Activated CD4-positive, alpha-beta memory T cell treated with anti-CD3 and anti-CD28 coated beads, Interleukin-2, amount 10 ng/mL, durations not matched to agents 7 days and 5 days (primary cell): ENCODE measurements around the gene SLC13A3. TPM values are rescaled to one million over a fixed set of nuclear protein-coding genes. Genes with fewer than 3 reads are reported as not detected.

Source experiments
- CTCF ChIA-PET: fragments of 350-600 bp; sonication (Branson Sonifier 250); formaldehyde crosslinking; loops from one replicate; lab custom pipeline; 2021; ENCODE audit warnings: antibody characterized with exemption, inconsistent platforms; lab: Charles Lee
- POLR2A ChIA-PET: fragments of 350-600 bp; sonication (Branson Sonifier 250); formaldehyde crosslinking; loops from one replicate; lab custom pipeline; 2021; ENCODE audit warnings: antibody characterized with exemption; lab: Charles Lee
- DNase-seq: peaks from one replicate; pipeline ENCODE4 v3.0.0-alpha.2; 2020
- H3K27ac Mint-ChIP-seq: one replicate; pipeline ENCODE4 v1.8.0; 2021; ENCODE audit warnings: mild to moderate bottlenecking, mixed read lengths
- H3K27me3 Mint-ChIP-seq: one replicate; pipeline ENCODE4 v1.8.0; 2021; ENCODE audit warnings: mixed read lengths
- H3K36me3 Mint-ChIP-seq: one replicate; pipeline ENCODE4 v1.8.0; 2021; ENCODE audit warnings: low read depth, mixed read lengths
- H3K4me1 Mint-ChIP-seq: one replicate; pipeline ENCODE4 v1.8.0; 2021; ENCODE audit warnings: mixed read lengths
- H3K4me3 Mint-ChIP-seq: one replicate; pipeline ENCODE4 v1.8.0; 2021; ENCODE audit warnings: mild to moderate bottlenecking, mixed read lengths
- H3K9me3 Mint-ChIP-seq: one replicate; pipeline ENCODE4 v1.8.0; 2021; ENCODE audit warnings: mixed read lengths
- total RNA-seq, 2 experiments: library from RNA; stranded (reverse); gene quantifications; one replicate each; pipeline ENCODE4 v1.2.3, GENCODE V29; 2021

SLC13A3 gene
- total RNA-seq, 2 experiments from 2014 or later, result not detected

GRCh38 chr20:46644160-46644559 is 7.1 kb downstream of the SLC13A3 start:
- H3K4me3 Mint-ChIP-seq, result no peak overlapping the region
- no peaks in the 10 kb centered on the region for H3K9me3 Mint-ChIP-seq
- H3K27ac Mint-ChIP-seq, result no peak overlapping the region
- POLR2A ChIA-PET, result no interaction called here
- no peaks in the 10 kb centered on the region for H3K4me1 Mint-ChIP-seq
- H3K27me3 Mint-ChIP-seq, result peaks cover 49% of the 10 kb centered on the region
- no peak for DNase-seq
- H3K36me3 Mint-ChIP-seq, result no peaks in the 10 kb centered on the region
- CTCF ChIA-PET, result no interaction called here

- DNase-seq, result no peak
- Mint-ChIP-seq H3K27me3 (peaks cover 43% of the 10 kb centered on the region), H3K4me1 (no peaks in the 10 kb centered on the region), H3K9me3 (no peaks in the 10 kb centered on the region), H3K36me3 (no peaks in the 10 kb centered on the region), H3K4me3 (no peak overlapping the region), H3K27ac (no peak overlapping the region)
- ChIA-PET CTCF (no interaction called here), POLR2A (no interaction called here)
These were observed 8.3 kb downstream of the SLC13A3 start for GRCh38 chr20:46642969-46643343.

GRCh38 chr20:46642265-46642968 is 8.8 kb downstream of the SLC13A3 start:
- POLR2A ChIA-PET, result no interaction called here
- Mint-ChIP-seq H3K4me1 (no peaks in the 10 kb centered on the region), H3K36me3 (no peaks in the 10 kb centered on the region), H3K27ac (no peak overlapping the region), H3K4me3 (no peak overlapping the region), H3K9me3 (no peaks in the 10 kb centered on the region), H3K27me3 (peaks cover 40% of the 10 kb centered on the region)
- DNase-seq, result no peak
- CTCF ChIA-PET, result no interaction called here

- ChIA-PET CTCF (no interaction called here), POLR2A (no interaction called here)
- Mint-ChIP-seq H3K4me3 (no peak overlapping the region), H3K4me1 (no peaks in the 10 kb centered on the region), H3K9me3 (no peaks in the 10 kb centered on the region), H3K27me3 (peaks cover 33% of the 10 kb centered on the region), H3K27ac (no peak overlapping the region), H3K36me3 (no peaks in the 10 kb centered on the region)
- DNase-seq, result no peak
These were observed 9.8 kb downstream of the SLC13A3 start for GRCh38 chr20:46641424-46641823.

- DNase-seq, result no peak
- POLR2A ChIA-PET, result no interaction called here
- H3K36me3 Mint-ChIP-seq, result no peaks in the 10 kb centered on the region
- no peak overlapping the region for H3K27ac Mint-ChIP-seq
- CTCF ChIA-PET, result no interaction called here
- peaks cover 4% of the 10 kb centered on the region for H3K4me1 Mint-ChIP-seq
- peaks cover 29% of the 10 kb centered on the region for H3K27me3 Mint-ChIP-seq
- no peak overlapping the region for H3K4me3 Mint-ChIP-seq
- H3K9me3 Mint-ChIP-seq, result no peaks in the 10 kb centered on the region
These were observed 10.5 kb downstream of the SLC13A3 start for GRCh38 chr20:46640536-46641311.

GRCh38 chr20:46640044-46640443 is 11.2 kb downstream of the SLC13A3 start:
- Mint-ChIP-seq H3K27ac (no peak overlapping the region), H3K4me3 (no peak overlapping the region), H3K27me3 (peaks cover 23% of the 10 kb centered on the region), H3K9me3 (no peaks in the 10 kb centered on the region), H3K4me1 (peaks cover 4% of the 10 kb centered on the region), H3K36me3 (no peaks in the 10 kb centered on the region)
- CTCF ChIA-PET, result no interaction called here
- DNase-seq, result no peak
- POLR2A ChIA-PET, result no interaction called here

- Mint-ChIP-seq H3K4me3 (no peak overlapping the region), H3K9me3 (no peaks in the 10 kb centered on the region), H3K27ac (no peak overlapping the region), H3K4me1 (peaks cover 4% of the 10 kb centered on the region), H3K36me3 (no peaks in the 10 kb centered on the region), H3K27me3 (peaks cover 23% of the 10 kb centered on the region)
- ChIA-PET CTCF (no interaction called here), POLR2A (interaction anchor here (0.6 kb wide), 1 partner anchor 352 kb away, joined by 4 read pairs; no protein-coding TSS in a partner anchor)
- no peak for DNase-seq
These were observed 11.7 kb downstream of the SLC13A3 start for GRCh38 chr20:46639587-46639986.

GRCh38 chr20:46638898-46639274 is 12.4 kb downstream of the SLC13A3 start:
- peaks cover 4% of the 10 kb centered on the region for H3K4me1 Mint-ChIP-seq
- H3K9me3 Mint-ChIP-seq, result no peaks in the 10 kb centered on the region
- peaks cover 25% of the 10 kb centered on the region for H3K27me3 Mint-ChIP-seq
- ChIA-PET POLR2A (no interaction called here), CTCF (no interaction called here)
- H3K36me3 Mint-ChIP-seq, result no peaks in the 10 kb centered on the region
- H3K4me3 Mint-ChIP-seq, result no peak overlapping the region
- no peak for DNase-seq
- no peak overlapping the region for H3K27ac Mint-ChIP-seq

GRCh38 chr20:46638134-46638897 is 12.9 kb downstream of the SLC13A3 start:
- peaks cover 23% of the 10 kb centered on the region for H3K27me3 Mint-ChIP-seq
- ChIA-PET POLR2A (no interaction called here), CTCF (no interaction called here)
- no peak overlapping the region for H3K27ac Mint-ChIP-seq
- no peak overlapping the region for H3K4me3 Mint-ChIP-seq
- peaks cover 4% of the 10 kb centered on the region for H3K4me1 Mint-ChIP-seq
- no peaks in the 10 kb centered on the region for H3K9me3 Mint-ChIP-seq
- no peaks in the 10 kb centered on the region for H3K36me3 Mint-ChIP-seq
- DNase-seq, result no peak

- no peak for DNase-seq
- H3K4me3 Mint-ChIP-seq, result no peak overlapping the region
- H3K27ac Mint-ChIP-seq, result no peak overlapping the region
- no peaks in the 10 kb centered on the region for H3K9me3 Mint-ChIP-seq
- peaks cover 24% of the 10 kb centered on the region for H3K27me3 Mint-ChIP-seq
- POLR2A ChIA-PET, result no interaction called here
- H3K36me3 Mint-ChIP-seq, result no peaks in the 10 kb centered on the region
- H3K4me1 Mint-ChIP-seq, result peaks cover 4% of the 10 kb centered on the region
- CTCF ChIA-PET, result no interaction called here
These were observed 13.7 kb downstream of the SLC13A3 start for GRCh38 chr20:46637427-46638133.

GRCh38 chr20:46637020-46637419 is 14.2 kb downstream of the SLC13A3 start:
- peaks cover 24% of the 10 kb centered on the region for H3K27me3 Mint-ChIP-seq
- ChIA-PET CTCF (no interaction called here), POLR2A (no interaction called here)
- no peak overlapping the region for H3K4me3 Mint-ChIP-seq
- no peaks in the 10 kb centered on the region for H3K36me3 Mint-ChIP-seq
- peaks cover 4% of the 10 kb centered on the region for H3K4me1 Mint-ChIP-seq
- H3K9me3 Mint-ChIP-seq, result no peaks in the 10 kb centered on the region
- no peak for DNase-seq
- H3K27ac Mint-ChIP-seq, result no peak overlapping the region

- H3K36me3 Mint-ChIP-seq, result no peaks in the 10 kb centered on the region
- peaks cover 22% of the 10 kb centered on the region for H3K27me3 Mint-ChIP-seq
- no peak for DNase-seq
- CTCF ChIA-PET, result no interaction called here
- POLR2A ChIA-PET, result no interaction called here
- no peaks in the 10 kb centered on the region for H3K9me3 Mint-ChIP-seq
- no peak overlapping the region for H3K27ac Mint-ChIP-seq
- peaks cover 4% of the 10 kb centered on the region for H3K4me1 Mint-ChIP-seq
- H3K4me3 Mint-ChIP-seq, result no peak overlapping the region
These were observed 14.7 kb downstream of the SLC13A3 start for GRCh38 chr20:46636514-46636913.
